ENCODE data around the gene BABAM2. TPM values are rescaled to one million over a fixed set of nuclear protein-coding genes. Genes with fewer than 3 reads are reported as not detected.

BABAM2 gene
- polyA plus RNA-seq, 1 experiment: 32.6 TPM

DNA sequence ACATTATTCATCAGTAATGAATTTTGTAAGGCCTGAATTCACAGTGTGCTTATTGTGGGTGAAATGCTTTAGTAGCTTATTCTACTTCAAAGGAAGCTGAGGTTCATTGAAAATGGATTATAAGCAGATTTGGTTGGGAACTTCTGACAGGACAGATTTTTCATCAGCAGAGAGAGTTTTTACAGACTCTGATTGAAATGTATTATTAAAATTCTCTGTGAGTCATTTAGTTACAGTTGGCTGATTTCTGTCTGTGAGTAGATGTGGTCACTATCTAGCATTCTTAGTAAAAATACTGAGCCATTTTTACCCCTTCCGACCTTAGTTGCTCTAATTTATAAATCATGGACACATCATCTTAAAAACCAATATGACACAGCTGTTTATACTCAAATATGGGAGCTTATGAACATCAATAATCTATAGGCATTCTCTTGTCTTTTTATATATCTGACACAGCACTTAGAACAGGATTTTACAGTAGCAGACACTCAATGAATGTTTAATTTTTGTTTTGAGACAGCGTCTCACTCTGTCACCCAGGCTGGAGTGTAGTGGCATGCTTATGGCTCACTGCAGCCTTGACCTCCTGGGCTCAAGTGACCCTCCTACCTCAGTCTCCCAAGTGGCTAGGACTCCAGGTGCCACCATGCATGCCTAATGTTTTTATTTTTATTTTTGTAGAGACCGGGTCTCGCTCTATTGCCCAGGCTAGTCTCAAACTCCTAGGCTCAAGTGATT, 239.6 kb downstream of the BABAM2 start:
- no peaks in the 10 kb centered on the region for H3K27me3 ChIP-seq (ENCODE audit: control insufficient read depth, insufficient read depth, low read length)
- CTCF ChIA-PET: no interaction called here
- POLR2A ChIA-PET: no interaction called here
- no peak for DNase-seq (ENCODE audit: low read depth)
- no peak overlapping the region for H3K4me3 ChIP-seq (ENCODE audit: low read depth, low read length)
- no peaks in the 10 kb centered on the region for H3K36me3 ChIP-seq (ENCODE audit: control insufficient read depth, insufficient read depth, low read length)
- TF ChIP-seq, protein P1, sequence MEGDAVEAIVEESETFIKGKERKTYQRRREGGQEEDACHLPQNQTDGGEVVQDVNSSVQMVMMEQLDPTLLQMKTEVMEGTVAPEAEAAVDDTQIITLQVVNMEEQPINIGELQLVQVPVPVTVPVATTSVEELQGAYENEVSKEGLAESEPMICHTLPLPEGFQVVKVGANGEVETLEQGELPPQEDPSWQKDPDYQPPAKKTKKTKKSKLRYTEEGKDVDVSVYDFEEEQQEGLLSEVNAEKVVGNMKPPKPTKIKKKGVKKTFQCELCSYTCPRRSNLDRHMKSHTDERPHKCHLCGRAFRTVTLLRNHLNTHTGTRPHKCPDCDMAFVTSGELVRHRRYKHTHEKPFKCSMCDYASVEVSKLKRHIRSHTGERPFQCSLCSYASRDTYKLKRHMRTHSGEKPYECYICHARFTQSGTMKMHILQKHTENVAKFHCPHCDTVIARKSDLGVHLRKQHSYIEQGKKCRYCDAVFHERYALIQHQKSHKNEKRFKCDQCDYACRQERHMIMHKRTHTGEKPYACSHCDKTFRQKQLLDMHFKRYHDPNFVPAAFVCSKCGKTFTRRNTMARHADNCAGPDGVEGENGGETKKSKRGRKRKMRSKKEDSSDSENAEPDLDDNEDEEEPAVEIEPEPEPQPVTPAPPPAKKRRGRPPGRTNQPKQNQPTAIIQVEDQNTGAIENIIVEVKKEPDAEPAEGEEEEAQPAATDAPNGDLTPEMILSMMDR (IDR thresholded peaks at IDR 0.05; ENCODE audit: insufficient read depth, low read depth, low read length): no peak

DNA sequence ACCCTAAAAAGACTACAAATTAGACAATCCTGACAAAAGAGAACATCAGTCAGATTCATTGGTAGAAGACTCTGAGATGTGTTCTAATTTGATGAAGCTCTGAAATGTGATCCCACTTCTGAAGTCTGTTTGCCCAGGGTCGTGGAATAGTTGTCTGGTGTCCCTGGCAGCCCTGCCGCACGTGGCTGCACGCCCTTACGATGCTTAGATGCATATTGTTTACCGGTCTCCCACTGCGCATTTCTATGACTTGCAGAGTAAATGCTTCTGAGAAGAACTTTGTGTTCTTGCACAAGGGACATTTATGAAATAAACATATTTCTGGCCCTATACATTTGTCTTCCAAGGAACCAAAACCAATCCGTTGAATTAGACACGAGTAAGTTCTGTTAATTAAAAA, 243.2 kb downstream of the BABAM2 start:
- POLR2A ChIA-PET: no interaction called here

DNA sequence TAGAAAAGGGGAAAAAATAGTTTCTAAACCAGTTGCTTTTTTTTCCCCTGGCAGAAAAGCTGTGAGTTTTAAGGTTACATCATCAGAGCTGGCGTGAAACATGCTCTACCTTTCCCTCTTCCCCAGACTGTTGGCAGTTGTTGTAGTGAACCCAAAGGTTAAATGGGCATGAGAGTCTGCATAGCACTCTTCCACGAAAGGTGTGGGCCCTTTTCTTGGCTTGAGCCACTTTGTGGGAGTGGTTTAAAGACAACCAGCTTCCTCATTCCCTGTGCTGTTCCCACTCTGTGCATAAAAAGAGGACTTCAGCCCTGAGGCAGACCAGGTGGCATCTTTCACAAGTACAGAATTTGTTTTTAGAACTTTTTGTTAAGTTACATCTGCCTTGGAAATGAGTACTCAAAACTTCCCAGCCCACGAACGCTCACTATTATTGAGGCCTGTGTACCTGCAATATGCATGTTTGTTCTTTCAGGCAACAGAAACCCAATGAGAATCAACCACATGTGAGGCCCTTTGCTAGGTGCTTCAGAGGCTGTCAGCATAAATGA, 243.8 kb downstream of the BABAM2 start:
- DNase-seq (ENCODE audit: low read depth): no peak
- no peaks in the 10 kb centered on the region for H3K36me3 ChIP-seq (ENCODE audit: control insufficient read depth, insufficient read depth, low read length)
- CTCF ChIA-PET: interaction anchor here (1.3 kb wide), 1 partner anchor 12 kb away, joined by 5 read pairs; no protein-coding TSS in a partner anchor
- TF ChIP-seq, protein P1 (IDR thresholded peaks at IDR 0.05; ENCODE audit: insufficient read depth, low read depth, low read length): no peak
- POLR2A ChIA-PET: no interaction called here
- no peak overlapping the region for H3K4me3 ChIP-seq (ENCODE audit: low read depth, low read length)
- no peaks in the 10 kb centered on the region for H3K27me3 ChIP-seq (ENCODE audit: control insufficient read depth, insufficient read depth, low read length)

More for the DNA sequence above, 243.2 kb downstream of the BABAM2 start:
- Histone ChIP-seq H3K4me3 (ENCODE audit: low read depth, low read length) (no peak overlapping the region), H3K36me3 (ENCODE audit: control insufficient read depth, insufficient read depth, low read length) (no peaks in the 10 kb centered on the region), H3K27me3 (ENCODE audit: control insufficient read depth, insufficient read depth, low read length) (no peaks in the 10 kb centered on the region)
- no peak for DNase-seq (ENCODE audit: low read depth)
- CTCF ChIA-PET: interaction anchor here (1.3 kb wide), 1 partner anchor 11 kb away, joined by 5 read pairs; no protein-coding TSS in a partner anchor
- TF ChIP-seq, protein P1 (IDR thresholded peaks at IDR 0.05; ENCODE audit: insufficient read depth, low read depth, low read length): no peak

DNA sequence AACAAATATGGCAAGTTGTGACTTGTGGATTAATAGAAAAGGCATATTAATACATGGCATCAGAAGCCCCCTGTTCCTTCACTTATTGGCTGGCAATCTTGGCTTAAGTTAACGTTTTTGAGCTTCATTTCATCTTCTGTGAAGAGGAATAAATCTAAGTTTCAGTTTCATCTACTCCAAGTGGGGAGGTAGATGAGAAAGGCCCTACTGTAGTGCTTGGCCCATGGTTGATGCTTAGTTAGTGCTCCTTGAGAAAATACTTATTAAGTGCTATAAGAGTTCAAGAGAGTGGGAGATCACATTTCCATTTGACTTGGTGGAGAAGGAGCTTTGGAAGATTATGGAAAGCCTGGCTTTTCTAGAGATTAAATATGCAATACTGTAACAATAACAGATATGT, 244.3 kb downstream of the BABAM2 start:
- ChIA-PET CTCF (interaction anchor here (0.8 to 1.3 kb wide), 2 partner anchors 13 to 16 kb away, joined by 3 to 5 read pairs; no protein-coding TSS in a partner anchor), POLR2A (no interaction called here)
- H3K27me3 ChIP-seq (ENCODE audit: control insufficient read depth, insufficient read depth, low read length): no peaks in the 10 kb centered on the region
- TF ChIP-seq, protein P1 (IDR thresholded peaks at IDR 0.05; ENCODE audit: insufficient read depth, low read depth, low read length): no peak
- no peak overlapping the region for H3K4me3 ChIP-seq (ENCODE audit: low read depth, low read length)
- H3K36me3 ChIP-seq (ENCODE audit: control insufficient read depth, insufficient read depth, low read length): no peaks in the 10 kb centered on the region
- DNase-seq (ENCODE audit: low read depth): no peak

DNA sequence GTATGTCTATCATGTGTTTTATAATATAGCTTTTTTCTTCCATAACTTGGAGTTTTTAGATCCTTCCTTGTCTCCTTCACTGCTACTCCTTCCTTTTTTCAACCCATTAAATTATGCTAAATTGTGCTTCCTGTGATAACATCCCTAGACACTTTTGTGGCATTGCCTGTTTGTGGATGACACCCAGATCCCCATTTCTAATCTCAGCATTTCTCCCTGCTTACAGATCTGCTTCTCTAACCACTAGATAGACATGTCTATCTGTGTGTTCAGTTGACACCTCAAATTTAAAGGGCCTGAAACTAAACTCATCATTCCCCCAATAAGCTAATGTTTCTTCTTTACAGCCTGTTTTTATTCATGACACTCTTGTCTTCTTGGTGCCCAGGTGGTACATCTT, 244.8 kb downstream of the BABAM2 start:
- H3K27me3 ChIP-seq (ENCODE audit: control insufficient read depth, insufficient read depth, low read length): no peaks in the 10 kb centered on the region
- TF ChIP-seq, protein P1 (IDR thresholded peaks at IDR 0.05; ENCODE audit: insufficient read depth, low read depth, low read length): no peak
- ChIA-PET POLR2A (no interaction called here), CTCF (interaction anchor here (0.8 kb wide), 1 partner anchor 16 kb away, joined by 3 read pairs; no protein-coding TSS in a partner anchor)
- no peak overlapping the region for H3K4me3 ChIP-seq (ENCODE audit: low read depth, low read length)
- H3K36me3 ChIP-seq (ENCODE audit: control insufficient read depth, insufficient read depth, low read length): no peaks in the 10 kb centered on the region
- DNase-seq (ENCODE audit: low read depth): no peak

Data from BJ (cell line).